GM21619 (cell line): ENCODE results near the gene LCE2A.

Source experiments
- ATAC-seq: cut with Tn5 transposase; IDR thresholded peaks from one replicate; pipeline ENCODE4 v1.9.1; 2021; ENCODE audit not compliant: unreplicated experiment

Gene LCE2A

DNA sequence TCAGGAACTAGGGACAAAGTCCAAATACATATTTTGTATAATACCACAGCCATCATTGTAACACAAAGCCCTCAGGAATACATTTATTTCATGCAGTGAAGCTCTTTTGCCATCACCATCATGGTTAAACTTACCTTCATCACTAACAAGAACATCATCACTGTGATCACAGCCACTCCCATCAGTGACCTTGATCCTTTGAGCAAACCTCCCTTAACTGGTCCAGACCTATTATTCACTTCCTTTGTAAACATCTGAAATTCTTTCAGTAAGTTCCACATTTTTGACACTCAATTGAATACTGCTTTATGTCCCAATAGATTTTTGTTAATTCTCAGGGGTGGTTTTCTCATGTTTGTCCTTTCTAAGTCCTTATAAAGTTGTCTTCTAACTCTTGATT is 43.5 kb downstream of the LCE2A start:
- ATAC-seq = no peak

DNA sequence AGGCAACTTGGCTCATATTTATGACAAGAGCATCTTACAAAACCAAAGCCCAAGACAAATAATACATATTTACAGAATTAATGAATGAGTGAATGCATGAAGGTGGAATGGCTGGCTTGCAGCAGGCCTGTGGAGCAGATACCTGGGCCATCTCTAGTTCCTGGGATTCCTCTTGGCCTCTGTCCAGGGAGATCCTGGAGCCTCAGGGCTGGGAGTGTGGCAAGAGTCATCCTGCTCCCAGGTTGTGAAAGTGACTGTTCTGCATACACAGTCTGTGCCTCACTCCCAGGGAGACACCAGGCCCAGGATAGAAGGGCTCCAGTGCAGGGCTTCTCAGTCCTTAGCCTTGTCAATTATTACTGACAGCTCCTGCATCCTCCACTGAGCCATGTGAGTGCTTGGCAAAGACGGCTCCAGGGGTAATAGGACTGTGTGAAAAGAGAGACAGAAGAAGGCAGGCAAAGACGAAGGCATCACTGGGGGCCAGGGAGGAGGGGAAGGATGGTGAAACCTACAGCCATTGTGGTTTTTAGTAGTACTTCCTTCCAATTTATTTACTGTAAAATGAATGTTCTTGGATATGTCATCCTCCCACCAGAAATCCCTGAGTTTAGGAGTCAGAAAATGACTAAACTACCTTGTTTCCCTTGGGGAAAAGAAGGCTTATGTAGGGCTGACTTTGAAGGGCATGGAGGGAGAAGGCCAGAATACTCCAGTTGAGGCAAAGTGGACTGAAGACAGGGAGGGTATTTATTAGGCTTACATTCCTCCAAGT is 45.4 kb downstream of the LCE2A start:
- ATAC-seq = no peak

DNA sequence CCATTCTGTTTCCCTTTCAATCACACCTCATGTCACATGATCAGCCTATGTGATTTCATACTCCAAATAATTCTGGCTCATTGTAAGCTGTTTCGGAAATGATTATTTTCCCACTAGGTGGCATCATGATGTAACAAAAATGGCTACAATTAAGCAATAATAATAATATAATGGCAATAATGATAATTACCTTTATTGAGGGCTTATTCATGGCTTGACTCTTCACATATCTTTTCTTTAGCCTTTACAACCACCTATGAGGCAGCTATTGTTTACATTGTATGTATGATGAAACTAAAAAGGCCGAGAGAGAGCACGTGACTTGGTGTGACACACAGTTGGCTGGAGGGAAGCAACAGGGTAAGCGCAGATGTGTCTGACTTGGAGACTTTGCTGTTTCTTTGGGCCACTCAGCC is 47.2 kb downstream of the LCE2A start:
- ATAC-seq = no peak

DNA sequence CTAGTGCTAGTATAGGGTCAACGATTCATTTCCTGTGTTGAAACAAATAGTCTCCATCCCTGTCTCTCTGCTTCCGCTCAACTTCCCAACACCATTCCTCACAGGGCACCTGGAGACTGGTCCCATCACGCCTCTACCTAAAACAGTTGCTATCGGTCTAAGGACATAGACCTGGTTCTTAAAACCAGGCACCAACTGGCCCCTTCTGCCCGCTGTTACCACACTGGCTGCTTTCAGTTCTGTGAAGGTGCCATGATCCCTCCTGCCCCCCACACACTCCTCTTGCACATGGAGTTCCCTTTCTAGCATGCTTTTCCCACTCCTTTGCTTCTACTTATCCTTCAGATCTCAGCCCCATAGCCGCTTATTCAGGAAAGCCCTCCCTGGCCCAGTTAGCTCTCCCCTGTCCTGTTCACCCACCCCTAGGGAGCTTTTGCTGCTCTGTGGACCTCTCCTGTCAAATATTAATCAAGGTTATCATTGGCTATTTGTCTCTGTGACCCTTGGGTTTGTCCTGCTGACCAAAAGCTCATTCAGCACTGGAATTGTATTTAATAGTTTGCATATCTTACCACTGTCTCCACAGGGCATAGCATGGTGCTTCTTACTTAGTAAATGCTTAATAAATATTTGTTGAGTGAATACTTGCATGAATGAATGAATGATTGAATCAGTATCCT is 47.8 kb downstream of the LCE2A start:
- no peak for ATAC-seq

DNA sequence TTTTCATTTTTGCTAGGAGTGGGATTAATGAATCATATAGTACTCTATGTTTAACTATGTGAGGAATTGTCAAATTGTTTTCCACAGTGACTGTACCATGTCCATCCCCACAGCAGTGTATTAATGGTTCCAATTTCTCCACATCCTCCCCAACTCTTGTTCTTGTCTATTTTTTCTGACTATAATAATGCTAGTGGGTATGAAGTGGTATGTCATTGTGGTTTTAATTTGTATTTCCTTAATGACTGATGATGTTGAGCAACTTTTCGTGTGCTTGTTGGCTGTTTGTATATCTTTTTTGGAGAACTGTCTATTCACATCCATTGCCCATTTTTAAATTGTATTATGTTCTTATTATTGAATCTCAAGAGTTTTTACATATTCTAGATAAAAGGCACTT is 49.7 kb downstream of the LCE2A start:
- no peak for ATAC-seq
